GM21360 (cell line): ENCODE measurements around the gene HSD17B3.
"Not testable (repeated sequence)": the region's sequence is repeated elsewhere in the genome, so short reads cannot be mapped to it uniquely, and the experiment has no call there.

Experiments used
- ATAC-seq: cut with Tn5 transposase; IDR thresholded peaks from one replicate; pipeline ENCODE4 v1.9.1; 2021; ENCODE audit warnings: mild to moderate bottlenecking, moderate library complexity; ENCODE audit not compliant: unreplicated experiment

Gene HSD17B3

GRCh38 chr9:96302021-96302420 lies at the start of gene HSD17B3:
Gene HSD17B3, minus strand, starts transcription at chr9:96302176. Its CDS starts 72 bp downstream, at chr9:96302104.
- no peak for ATAC-seq

DNA sequence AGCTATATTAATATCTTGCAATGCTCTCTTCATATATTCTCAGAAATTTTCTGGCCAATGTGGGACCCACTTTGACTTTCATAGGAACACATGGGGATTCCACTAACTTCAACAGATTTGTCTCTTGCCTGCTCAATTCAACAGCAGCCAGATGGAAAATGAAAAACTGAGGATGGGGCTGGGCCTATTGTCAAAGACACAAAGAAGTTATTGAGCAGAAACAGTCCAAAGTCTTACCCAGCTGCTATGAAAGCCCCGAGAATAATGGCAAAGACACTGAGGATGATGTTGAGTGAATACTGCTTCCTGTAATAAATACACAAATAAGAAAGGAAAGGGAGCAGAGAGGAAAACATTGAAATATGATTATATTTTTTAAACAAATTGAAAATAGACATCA lies 48.9 kb upstream of the HSD17B3 start:
- ATAC-seq = no peak

GRCh38 chr9:96348261-96348660 lies 46.3 kb upstream of the HSD17B3 start:
- ATAC-seq = no peak

DNA sequence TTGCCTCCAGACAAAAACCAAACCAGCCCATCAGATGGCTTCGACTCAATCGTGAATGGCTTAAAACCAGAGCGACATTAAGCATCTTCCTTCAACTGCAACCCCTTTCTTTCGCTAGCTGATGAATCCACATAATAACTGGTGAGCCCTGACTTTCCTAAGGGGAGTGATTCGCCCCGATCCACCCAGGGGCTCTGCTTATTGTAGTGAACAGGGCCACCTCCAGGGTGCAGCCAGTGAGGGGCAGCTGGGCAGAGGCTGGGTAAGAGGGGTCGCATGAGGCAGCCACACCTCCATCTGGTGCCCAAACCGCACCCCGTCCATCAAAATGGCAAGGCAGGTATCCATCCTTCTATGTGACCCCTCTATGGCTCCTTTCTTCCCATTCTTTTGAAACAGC lies 43.6 kb upstream of the HSD17B3 start:
- ATAC-seq = no peak

- ATAC-seq = no peak
Observed at GRCh38 chr9:96344458-96345180, 42.6 kb upstream of the HSD17B3 start.

DNA sequence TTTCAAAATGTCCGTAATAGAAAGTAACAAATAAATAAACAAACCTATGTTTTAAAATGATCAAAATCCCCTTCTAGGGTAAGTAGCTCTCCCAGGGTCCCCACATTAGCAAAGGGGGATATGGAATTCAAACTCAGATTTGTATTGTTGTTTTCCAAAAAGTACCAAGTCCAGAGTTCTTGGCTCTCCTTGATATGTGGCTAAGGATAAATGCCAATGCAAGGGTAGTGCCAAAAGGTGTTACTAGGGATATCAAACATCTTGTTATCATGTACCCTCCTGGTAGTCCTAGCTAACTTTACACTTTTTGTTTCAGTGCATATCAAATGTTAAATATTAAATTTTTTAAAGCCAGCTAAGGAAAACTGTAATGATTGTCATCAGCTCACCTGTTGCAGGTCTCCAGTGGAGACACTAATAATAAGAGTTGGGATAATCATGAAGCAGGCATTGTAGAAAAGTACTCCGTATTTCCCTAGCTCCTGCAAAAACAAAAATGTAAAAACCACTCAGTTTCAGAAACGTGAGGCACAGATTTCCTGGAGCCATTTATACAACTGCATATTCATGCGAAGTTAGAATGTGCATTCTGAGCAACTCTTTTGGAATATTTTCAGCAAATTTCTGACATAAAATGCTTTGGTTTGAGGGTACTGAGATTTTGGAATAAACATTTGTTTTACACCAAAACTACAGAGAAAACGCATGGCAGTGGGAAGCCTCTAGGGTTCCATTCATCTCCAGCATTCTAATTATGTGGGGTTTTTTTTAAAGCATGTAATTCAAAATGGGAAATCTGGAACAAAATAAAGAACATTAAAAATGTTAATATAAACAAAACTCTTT lies 41.8 kb upstream of the HSD17B3 start:
- ATAC-seq = no peak

DNA sequence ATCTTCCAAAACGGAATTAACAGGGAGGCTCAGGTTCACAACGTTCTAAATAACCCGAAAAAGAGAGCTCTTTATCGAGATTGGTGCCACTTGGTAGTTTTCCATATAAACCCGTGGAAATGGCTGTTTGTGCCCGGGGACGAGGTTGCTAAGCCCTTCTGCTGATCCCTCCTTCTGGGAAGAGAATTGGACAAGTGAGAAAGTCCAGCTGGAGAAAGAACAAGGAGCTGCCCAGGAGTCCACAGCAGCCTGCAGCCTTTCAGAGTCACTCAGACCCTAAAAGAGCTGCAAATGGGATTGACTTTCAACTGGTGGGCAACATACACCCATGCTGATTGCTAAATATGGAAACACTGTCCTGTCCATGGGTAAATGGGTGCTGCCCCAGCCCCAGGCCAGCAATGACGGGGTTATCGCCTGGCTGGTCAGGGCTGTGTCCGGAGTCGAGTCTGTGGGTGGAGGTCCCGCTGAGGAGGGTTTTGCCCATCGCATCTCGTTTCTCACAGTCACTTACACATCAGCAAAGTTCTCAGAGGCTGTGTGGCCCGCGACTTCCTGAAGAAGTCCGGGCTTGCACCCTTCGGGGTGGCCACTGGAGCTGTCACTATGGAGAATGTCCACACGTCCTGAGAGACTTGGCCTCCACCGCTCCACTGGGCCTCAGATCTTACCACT lies 40.7 kb upstream of the HSD17B3 start:
- no peak for ATAC-seq

- no peak for ATAC-seq
Observed at GRCh38 chr9:96340707-96341106, 38.7 kb upstream of the HSD17B3 start.

DNA sequence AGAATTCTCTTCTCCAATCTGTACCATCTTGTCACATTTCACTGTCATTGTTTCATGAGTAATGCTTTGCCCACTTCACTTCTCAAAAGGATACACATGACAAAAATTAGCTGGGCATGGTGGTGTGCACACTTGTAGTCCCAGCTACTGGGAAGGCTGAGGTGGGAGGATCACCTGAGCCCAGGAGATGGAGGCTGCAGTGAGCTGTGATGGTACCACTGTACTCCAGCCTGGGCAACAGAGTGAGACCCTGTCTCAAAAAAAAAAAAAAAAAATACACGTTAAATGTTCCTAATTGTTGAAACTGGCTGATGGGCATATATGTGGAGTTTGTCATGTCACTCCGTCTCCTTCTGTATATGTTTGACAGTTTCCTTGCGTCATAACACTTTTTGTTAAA lies 36.3 kb upstream of the HSD17B3 start:
- no peak for ATAC-seq

DNA sequence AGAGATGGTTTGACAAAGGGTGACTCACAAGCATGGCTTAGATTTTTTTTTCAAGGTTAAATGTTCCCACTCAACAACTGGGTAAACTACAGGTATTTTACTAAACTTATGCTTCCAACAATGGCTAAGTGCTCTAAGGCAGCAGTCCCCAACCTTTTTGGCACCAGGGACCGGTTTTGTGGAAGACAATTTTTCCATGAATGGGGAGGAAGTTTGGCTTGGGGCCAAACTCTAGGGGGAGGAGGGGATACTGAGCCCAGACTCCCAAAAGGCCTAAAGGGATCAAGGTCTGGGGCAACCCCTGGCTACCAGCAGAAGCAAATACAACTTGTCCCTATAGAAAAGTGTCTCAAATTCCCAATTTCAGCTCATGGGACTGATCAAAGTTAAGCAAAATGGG lies 32.0 kb upstream of the HSD17B3 start:
- ATAC-seq = no peak

- no peak for ATAC-seq
Observed at GRCh38 chr9:96331236-96331947, 29.4 kb upstream of the HSD17B3 start.

DNA sequence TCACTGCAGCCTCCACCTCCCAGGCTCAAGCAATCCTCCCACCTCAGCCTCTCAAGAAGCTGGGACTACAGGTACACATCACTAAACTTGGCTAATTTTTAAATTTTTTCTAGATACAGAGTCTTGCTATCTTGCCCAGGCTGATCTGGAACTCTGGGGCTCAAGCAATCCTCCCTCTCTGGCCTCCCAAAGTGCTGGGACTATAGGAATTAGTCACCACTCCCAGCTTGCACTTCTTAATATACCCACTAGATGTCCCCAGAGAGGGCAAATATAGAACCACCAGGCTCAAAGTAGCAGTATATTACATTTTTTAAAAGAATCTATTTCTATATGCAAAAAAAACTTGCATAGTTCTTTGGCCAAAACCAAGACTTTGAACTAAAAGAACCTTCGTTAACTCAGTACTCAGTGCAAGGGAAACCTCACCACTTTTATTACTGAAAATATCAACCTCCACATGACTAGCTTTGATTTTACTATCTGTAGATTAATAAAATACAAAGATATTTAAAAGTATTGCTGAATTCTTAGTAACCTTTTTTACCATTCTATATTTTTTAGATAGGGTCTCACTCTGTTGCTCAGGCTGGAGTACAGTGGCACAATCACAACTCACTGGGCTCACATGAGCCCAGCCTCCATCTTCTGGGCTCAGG lies 25.8 kb upstream of the HSD17B3 start:
- ATAC-seq = no peak

GRCh38 chr9:96323169-96323568 lies 21.2 kb upstream of the HSD17B3 start:
- no peak for ATAC-seq

GRCh38 chr9:96322736-96323135 lies 20.8 kb upstream of the HSD17B3 start:
- not testable (repeated sequence) for ATAC-seq

GRCh38 chr9:96322210-96322609 lies 20.2 kb upstream of the HSD17B3 start:
- not testable (repeated sequence) for ATAC-seq

GRCh38 chr9:96321515-96321914 lies 19.5 kb upstream of the HSD17B3 start:
- no peak for ATAC-seq

- ATAC-seq = no peak
Observed at GRCh38 chr9:96320749-96321280, 18.8 kb upstream of the HSD17B3 start.

- ATAC-seq = no peak
Observed at GRCh38 chr9:96318921-96319565, 17.1 kb upstream of the HSD17B3 start.

GRCh38 chr9:96317335-96317980 lies 15.5 kb upstream of the HSD17B3 start:
- ATAC-seq = no peak
